AG09309 (cell line): Measurements from ENCODE around the gene GMEB2.

ENCODE experiments used
- DNase-seq: peaks from one replicate; pipeline ENCODE4 v3.0.0-alpha.2; 2010; ENCODE audit warnings: low read depth
- H3K4me3 ChIP-seq: 2 replicates; pipeline ENCODE4 v1.5.1; 2011; ENCODE audit warnings: mild to moderate bottlenecking, low read depth, low read length, moderate library complexity; ENCODE audit not compliant: control insufficient read depth
- CTCF ChIP-seq: IDR thresholded peaks from 2 replicates; pipeline ENCODE4 v1.5.1; 2011; ENCODE audit warnings: mild to moderate bottlenecking, low read depth, low read length, inconsistent platforms; ENCODE audit not compliant: insufficient read depth, control insufficient read depth; ENCODE audit errors: missing control alignments

GMEB2 gene

GRCh38 chr20:63546956-63547724 lies 79.8 kb downstream of the GMEB2 start:
- no peak for TF ChIP-seq CTCF
- no peak for DNase-seq
- no peak overlapping the region for H3K4me3 ChIP-seq

GRCh38 chr20:63546256-63546955 lies 80.5 kb downstream of the GMEB2 start:
- no peak for DNase-seq
- H3K4me3 ChIP-seq: no peak overlapping the region
- TF ChIP-seq CTCF: no peak

- no peak for TF ChIP-seq CTCF
- DNase-seq: no peak
- H3K4me3 ChIP-seq: no peak overlapping the region
Observed at GRCh38 chr20:63545814-63546213, 81.1 kb downstream of the GMEB2 start.

GRCh38 chr20:63544958-63545516 lies 81.9 kb downstream of the GMEB2 start:
- no peak for DNase-seq
- H3K4me3 ChIP-seq: no peak overlapping the region

GRCh38 chr20:63544241-63544957 lies 82.5 kb downstream of the GMEB2 start:
- H3K4me3 ChIP-seq: no peak overlapping the region

More at GRCh38 chr20:63544958-63545516, 81.9 kb downstream of the GMEB2 start:
- TF ChIP-seq CTCF: no peak

GRCh38 chr20:63543733-63544132 lies 83.2 kb downstream of the GMEB2 start:
- no peak for TF ChIP-seq CTCF
- DNase-seq: no peak
- no peak overlapping the region for H3K4me3 ChIP-seq

More at GRCh38 chr20:63544241-63544957, 82.5 kb downstream of the GMEB2 start:
- TF ChIP-seq CTCF: no peak
- no peak for DNase-seq
